Measurements from ENCODE around the gene BUB3.
"Not testable (repeated sequence)": the region's sequence is repeated elsewhere in the genome, so short reads cannot be mapped to it uniquely, and the experiment has no call there.

BUB3 gene

GRCh38 chr10:123154711-123155505 lies 706 bp downstream of the BUB3 start:
- no peak for DNase-seq

GRCh38 chr10:123156078-123156477 lies 1.9 kb downstream of the BUB3 start:
- no peak for DNase-seq

GRCh38 chr10:123157210-123157609 lies 3.0 kb downstream of the BUB3 start:
- DNase-seq: no peak

- DNase-seq: no peak
Measured at GRCh38 chr10:123158682-123159081, 4.5 kb downstream of the BUB3 start.

GRCh38 chr10:123160311-123160980 lies 6.2 kb downstream of the BUB3 start:
- DNase-seq: no peak

- no peak for DNase-seq
Measured at GRCh38 chr10:123164319-123164718, 10.1 kb downstream of the BUB3 start.

- DNase-seq: no peak
Measured at GRCh38 chr10:123165445-123166072, 11.4 kb downstream of the BUB3 start.

GRCh38 chr10:123166618-123167017 lies 12.4 kb downstream of the BUB3 start:
- DNase-seq: no peak

- no peak for DNase-seq
Measured at GRCh38 chr10:123170961-123171360, 16.8 kb downstream of the BUB3 start.

GRCh38 chr10:123171616-123172015 lies 17.4 kb downstream of the BUB3 start:
- DNase-seq: not testable (repeated sequence)

- DNase-seq: no peak
Measured at GRCh38 chr10:123175389-123176387, 21.5 kb downstream of the BUB3 start.

- DNase-seq: not testable (repeated sequence)
Measured at GRCh38 chr10:123178390-123178789, 24.2 kb downstream of the BUB3 start.

- DNase-seq: no peak
Measured at GRCh38 chr10:123180101-123181090, 26.2 kb downstream of the BUB3 start.

- no peak for DNase-seq
Measured at GRCh38 chr10:123183724-123184123, 29.5 kb downstream of the BUB3 start.

GRCh38 chr10:123187781-123188180 lies 33.6 kb downstream of the BUB3 start:
- DNase-seq: no peak

GRCh38 chr10:123191886-123192285 lies 37.7 kb downstream of the BUB3 start:
- DNase-seq: no peak

- DNase-seq: no peak
Measured at GRCh38 chr10:123194056-123194455, 39.9 kb downstream of the BUB3 start.

GRCh38 chr10:123200531-123200930 lies 46.3 kb downstream of the BUB3 start:
- no peak for DNase-seq

- DNase-seq: no peak
Measured at GRCh38 chr10:123202506-123202905, 48.3 kb downstream of the BUB3 start.

GRCh38 chr10:123203393-123204126 lies 49.4 kb downstream of the BUB3 start:
- no peak for DNase-seq

- DNase-seq: no peak
Measured at GRCh38 chr10:123204127-123204461, 49.9 kb downstream of the BUB3 start.
